HepG2 (cell line): ENCODE data around the gene RAD18. TPM values are rescaled to one million over a fixed set of nuclear protein-coding genes. Genes with fewer than 3 reads are reported as not detected.

ENCODE experiments used
- HMG20A ChIP-seq: IDR thresholded peaks from 2 replicates; pipeline ENCODE4 v1.6.1; 2016; ENCODE audit warnings: borderline replicate concordance
- MIXL1 ChIP-seq: IDR thresholded peaks from 2 replicates; pipeline ENCODE4 v1.6.1; 2016
- PAWR ChIP-seq: sonication (generic); formaldehyde crosslinking; IDR thresholded peaks from 2 replicates; pipeline ENCODE4 v1.4.0; 2020; ENCODE audit warnings: missing genetic modification reagents, mild to moderate bottlenecking, borderline replicate concordance
- POLR2A ChIP-seq, 2 experiments: IDR thresholded peaks; 2 replicates each; pipeline ENCODE4 v1.6.1; 2011; ENCODE audit warnings: low read depth in 2 of 2, low read length in 2 of 2, mild to moderate bottlenecking in 1 of 2, moderate library complexity in 1 of 2; ENCODE audit not compliant: insufficient read depth in 1 of 2
- PTBP1 ChIP-seq: fragments of 200-400 bp; formaldehyde crosslinking; IDR thresholded peaks from 2 replicates; pipeline ENCODE4 v1.6.1; 2018; ENCODE audit warnings: low read length, low read depth; ENCODE audit not compliant: poor library complexity, severe bottlenecking
- REPIN1 ChIP-seq: sonication (generic); formaldehyde crosslinking; IDR thresholded peaks from 2 replicates; pipeline ENCODE4 v1.8.0; 2022; ENCODE audit warnings: missing genetic modification reagents, low read depth, mild to moderate bottlenecking, borderline replicate concordance
- SIN3A ChIP-seq: IDR thresholded peaks from 2 replicates; pipeline ENCODE4 v1.6.1; 2011; ENCODE audit warnings: low read depth, mild to moderate bottlenecking, control low read depth, low read length, borderline replicate concordance
- SP2 ChIP-seq: sonication (generic); formaldehyde crosslinking; IDR thresholded peaks from 2 replicates; pipeline ENCODE4 v1.5.1; 2020; ENCODE audit warnings: mild to moderate bottlenecking, missing genetic modification reagents
- TP53 ChIP-seq: sonication (generic); formaldehyde crosslinking; conservative IDR thresholded peaks from 2 replicates; pipeline ENCODE4 v1.4.0; 2020; ENCODE audit warnings: missing genetic modification reagents
- ZFP36L1 ChIP-seq: sonication (generic); formaldehyde crosslinking; IDR thresholded peaks from 2 replicates; pipeline ENCODE4 v1.8.0; 2022; ENCODE audit warnings: mild to moderate bottlenecking, missing genetic modification reagents, moderate library complexity
- ZFP82 ChIP-seq: sonication (generic); formaldehyde crosslinking; IDR thresholded peaks from 2 replicates; pipeline ENCODE4 v1.5.1; 2020; ENCODE audit warnings: mild to moderate bottlenecking, missing genetic modification reagents, borderline replicate concordance
- ZNF382 ChIP-seq: sonication (generic); formaldehyde crosslinking; IDR thresholded peaks from 2 replicates; pipeline ENCODE4 v1.5.0; 2020; ENCODE audit warnings: missing genetic modification reagents, mild to moderate bottlenecking, borderline replicate concordance
- ZNF407 ChIP-seq: sonication (generic); formaldehyde crosslinking; IDR thresholded peaks from one replicate; pipeline ENCODE4 v1.5.1; 2020; ENCODE audit warnings: mild to moderate bottlenecking, missing genetic modification reagents; ENCODE audit errors: not compliant biosample characterization
- ZNF660 ChIP-seq: sonication (generic); formaldehyde crosslinking; IDR thresholded peaks from 2 replicates; pipeline ENCODE4 v1.5.1; 2020; ENCODE audit warnings: mild to moderate bottlenecking, low read depth, missing genetic modification reagents, borderline replicate concordance
- polyA plus RNA-seq, 8 experiments: library from polyadenylated mRNA; depleted of rRNA in 3 of 8; stranded (reverse) in 7 of 8; unstranded in 1 of 8; fragments of >200 nt; fragmentation: Illumina TruSeq in 4 of 8; extraction: Trizol in 4 of 8; gene quantifications; 2 replicates each; pipeline versions ENCODE4 v1.2.1 to v1.2.3, GENCODE V29; 2011 to 2016; ENCODE audit warnings: low read depth in 4 of 8, missing spikeins in 1 of 8, mixed read lengths in 1 of 8; ENCODE audit not compliant: insufficient read depth in 1 of 8
- total RNA-seq, 5 experiments: library from RNA; depleted of rRNA; stranded (reverse); fragments of >200 nt; fragmentation: Illumina TruSeq; extraction: Trizol; gene quantifications; 2 replicates each; pipeline ENCODE4 v1.2.3, GENCODE V29; 2016; ENCODE audit warnings: low read depth in 1 of 5
- TF ChIP-seq, protein P1 (sequence below): sonication (generic); formaldehyde crosslinking; IDR thresholded peaks from 2 replicates; pipeline ENCODE4 v1.4.0; 2020; ENCODE audit warnings: missing genetic modification reagents, borderline replicate concordance

RAD18 gene
- total and polyA plus RNA-seq, 2 of the 13 experiments (the other 11 are each of a cell fraction or from before 2014, with no cell fraction given): 5.9 to 20.7 TPM

- TF ChIP-seq ZNF407: peak; percentile 57
- TF ChIP-seq POLR2A (IDR thresholded peaks at IDR 0.05; ENCODE audit: insufficient read depth in 1 of 2, low read depth in 2 of 2, low read length in 2 of 2): peak; percentile 51 to 59; a peak in 3 of 4 replicates
- peak; percentile 99 for TF ChIP-seq SIN3A
- peak; percentile 64; the same call in 1 of the 2 replicates for TF ChIP-seq ZFP36L1
- TF ChIP-seq TP53 (CRISPR knock-in tag): no peak
- TF ChIP-seq, protein P1, sequence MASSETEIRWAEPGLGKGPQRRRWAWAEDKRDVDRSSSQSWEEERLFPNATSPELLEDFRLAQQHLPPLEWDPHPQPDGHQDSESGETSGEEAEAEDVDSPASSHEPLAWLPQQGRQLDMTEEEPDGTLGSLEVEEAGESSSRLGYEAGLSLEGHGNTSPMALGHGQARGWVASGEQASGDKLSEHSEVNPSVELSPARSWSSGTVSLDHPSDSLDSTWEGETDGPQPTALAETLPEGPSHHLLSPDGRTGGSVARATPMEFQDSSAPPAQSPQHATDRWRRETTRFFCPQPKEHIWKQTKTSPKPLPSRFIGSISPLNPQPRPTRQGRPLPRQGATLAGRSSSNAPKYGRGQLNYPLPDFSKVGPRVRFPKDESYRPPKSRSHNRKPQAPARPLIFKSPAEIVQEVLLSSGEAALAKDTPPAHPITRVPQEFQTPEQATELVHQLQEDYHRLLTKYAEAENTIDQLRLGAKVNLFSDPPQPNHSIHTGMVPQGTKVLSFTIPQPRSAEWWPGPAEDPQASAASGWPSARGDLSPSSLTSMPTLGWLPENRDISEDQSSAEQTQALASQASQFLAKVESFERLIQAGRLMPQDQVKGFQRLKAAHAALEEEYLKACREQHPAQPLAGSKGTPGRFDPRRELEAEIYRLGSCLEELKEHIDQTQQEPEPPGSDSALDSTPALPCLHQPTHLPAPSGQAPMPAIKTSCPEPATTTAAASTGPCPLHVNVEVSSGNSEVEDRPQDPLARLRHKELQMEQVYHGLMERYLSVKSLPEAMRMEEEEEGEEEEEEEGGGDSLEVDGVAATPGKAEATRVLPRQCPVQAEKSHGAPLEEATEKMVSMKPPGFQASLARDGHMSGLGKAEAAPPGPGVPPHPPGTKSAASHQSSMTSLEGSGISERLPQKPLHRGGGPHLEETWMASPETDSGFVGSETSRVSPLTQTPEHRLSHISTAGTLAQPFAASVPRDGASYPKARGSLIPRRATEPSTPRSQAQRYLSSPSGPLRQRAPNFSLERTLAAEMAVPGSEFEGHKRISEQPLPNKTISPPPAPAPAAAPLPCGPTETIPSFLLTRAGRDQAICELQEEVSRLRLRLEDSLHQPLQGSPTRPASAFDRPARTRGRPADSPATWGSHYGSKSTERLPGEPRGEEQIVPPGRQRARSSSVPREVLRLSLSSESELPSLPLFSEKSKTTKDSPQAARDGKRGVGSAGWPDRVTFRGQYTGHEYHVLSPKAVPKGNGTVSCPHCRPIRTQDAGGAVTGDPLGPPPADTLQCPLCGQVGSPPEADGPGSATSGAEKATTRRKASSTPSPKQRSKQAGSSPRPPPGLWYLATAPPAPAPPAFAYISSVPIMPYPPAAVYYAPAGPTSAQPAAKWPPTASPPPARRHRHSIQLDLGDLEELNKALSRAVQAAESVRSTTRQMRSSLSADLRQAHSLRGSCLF: no peak
- TF ChIP-seq ZNF660 (CRISPR knock-in tag): no peak
- no peak for TF ChIP-seq ZNF382
- no peak for TF ChIP-seq HMG20A (CRISPR knock-in tag)
- peak; percentile 87 for TF ChIP-seq REPIN1 (CRISPR knock-in tag)
- TF ChIP-seq PAWR: 0 out of 2 replicates have a peak, but pooled peaks have one; percentile 31
- no peak for TF ChIP-seq MIXL1 (CRISPR knock-in tag)
- TF ChIP-seq SP2: peak; percentile 60; the same call in 1 of the 2 replicates
- TF ChIP-seq PTBP1: no peak
- no peak for TF ChIP-seq ZFP82 (CRISPR knock-in tag)
These were observed at the start of gene RAD18 (continued) for GRCh38 chr3:8963137-8963853.
